Karpas-422 (cell line): Measurements from ENCODE around the gene GJB5. TPM values are rescaled to one million over a fixed set of nuclear protein-coding genes. Genes with fewer than 3 reads are reported as not detected.
"Not testable (repeated sequence)": the region's sequence is repeated elsewhere in the genome, so short reads cannot be mapped to it uniquely, and the experiment has no call there.

ENCODE experiments used
- DNase-seq: peaks from one replicate; pipeline ENCODE4 v3.0.0-alpha.2; 2015
- H2AFZ ChIP-seq: fragments of 200-600 bp; sonication (generic); 2 replicates; pipeline ENCODE4 v1.6.1; 2014; ENCODE audit warnings: antibody characterized with exemption, low read length, mixed read lengths
- H3K27ac ChIP-seq: fragments of 200-600 bp; sonication (generic); 2 replicates; pipeline ENCODE4 v1.5.1; 2014; ENCODE audit warnings: mild to moderate bottlenecking, low read length, moderate library complexity
- H3K27me3 ChIP-seq: fragments of 200-600 bp; sonication (generic); 2 replicates; pipeline ENCODE4 v1.6.1; 2014; ENCODE audit warnings: low read length, mixed read lengths
- H3K36me3 ChIP-seq: fragments of 200-600 bp; sonication (generic); 2 replicates; pipeline ENCODE4 v1.6.1; 2014; ENCODE audit warnings: low read length, mixed read lengths; ENCODE audit not compliant: insufficient read depth
- H3K4me1 ChIP-seq: fragments of 200-600 bp; sonication (generic); 2 replicates; pipeline ENCODE4 v1.6.1; 2014; ENCODE audit warnings: mild to moderate bottlenecking, low read length, mixed read lengths
- H3K4me2 ChIP-seq: fragments of 200-600 bp; sonication (generic); 2 replicates; pipeline ENCODE4 v1.6.1; 2014; ENCODE audit warnings: low read length, low read depth, mild to moderate bottlenecking; ENCODE audit not compliant: poor library complexity, severe bottlenecking
- H3K4me3 ChIP-seq: fragments of 200-600 bp; sonication (generic); 2 replicates; pipeline ENCODE4 v1.5.1; 2014; ENCODE audit warnings: mild to moderate bottlenecking, antibody characterized with exemption, low read length, mixed read lengths
- H3K79me2 ChIP-seq: fragments of 200-600 bp; sonication (generic); 2 replicates; pipeline ENCODE4 v1.6.1; 2014; ENCODE audit warnings: mild to moderate bottlenecking, low read length, mixed read lengths
- H3K9ac ChIP-seq: fragments of 200-600 bp; sonication (generic); 2 replicates; pipeline ENCODE4 v1.6.0; 2014; ENCODE audit warnings: low read length
- H3K9me2 ChIP-seq: fragments of 200-600 bp; sonication (generic), shearing (Covaris generic); replicated peaks from 2 replicates; pipeline ENCODE4 v1.6.0; 2014; ENCODE audit warnings: mild to moderate bottlenecking, low read length, moderate library complexity; ENCODE audit not compliant: insufficient read depth
- H3K9me3 ChIP-seq: fragments of 300-700, 200-600 bp; sonication (generic); 2 replicates; pipeline ENCODE4 v1.6.1; 2014; ENCODE audit warnings: low read length, mixed read lengths
- H4K20me1 ChIP-seq: fragments of 200-600 bp; sonication (generic); 2 replicates; pipeline ENCODE4 v1.6.1; 2014; ENCODE audit warnings: mild to moderate bottlenecking, antibody characterized with exemption, low read length, low read depth; ENCODE audit not compliant: insufficient read depth
- total RNA-seq: library from RNA; depleted of rRNA; stranded (reverse); fragments of >200 nt; shearing (Covaris generic); gene quantifications from 2 replicates; pipeline ENCODE4 v1.2.3, GENCODE V29; 2014; ENCODE audit warnings: low replicate concordance

Gene GJB5
- total RNA-seq, 1 experiment from 2014 or later = not detected

DNA sequence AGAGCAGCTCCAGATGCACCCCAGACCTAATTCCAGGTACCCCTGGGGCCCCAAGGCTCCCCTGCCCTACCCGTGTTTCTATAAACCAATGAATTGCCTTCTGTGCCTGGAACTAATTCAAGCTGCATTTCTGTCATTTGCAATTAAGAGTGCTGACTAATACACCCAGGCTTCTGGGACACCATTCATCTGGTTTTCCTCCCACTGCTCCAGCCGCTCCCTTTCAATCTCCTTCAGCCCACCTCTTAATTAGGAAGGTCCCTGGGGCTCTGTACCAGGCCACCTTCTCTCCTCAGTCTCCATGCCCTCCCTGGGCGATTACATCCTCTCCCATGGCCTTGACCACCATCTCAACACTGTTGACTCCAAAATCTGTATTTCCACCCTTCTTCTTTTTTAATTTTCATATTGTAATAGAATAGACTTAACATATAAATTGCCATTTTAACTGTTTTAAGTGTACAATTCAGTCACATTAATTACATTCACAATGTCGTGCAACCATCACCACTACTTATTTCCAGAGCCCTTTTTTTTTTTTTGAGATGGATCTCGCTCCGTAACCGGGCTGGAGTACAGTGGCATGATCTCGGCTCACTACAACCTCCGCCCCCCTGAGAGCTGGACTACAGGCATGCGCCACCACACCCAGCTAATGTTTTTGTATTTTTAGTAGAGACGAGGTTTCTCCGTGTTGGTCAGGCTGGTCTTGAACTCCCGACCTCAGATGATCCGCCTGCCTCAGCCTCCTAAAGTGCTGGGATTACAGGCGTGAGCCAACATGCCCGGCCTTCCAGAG lies 16.9 kb downstream of the GJB5 start:
- Histone ChIP-seq H3K4me3 (no peak overlapping the region), H3K4me2 (no peak overlapping the region), H3K9me3 (no peaks in the 10 kb centered on the region), H3K4me1 (no peaks in the 10 kb centered on the region), H3K9ac (no peak overlapping the region), H3K9me2 (no peaks in the 10 kb centered on the region), H2AFZ (no peak overlapping the region), H4K20me1 (no peaks in the 10 kb centered on the region), H3K36me3 (no peaks in the 10 kb centered on the region), H3K27me3 (no peaks in the 10 kb centered on the region), H3K27ac (no peak overlapping the region), H3K79me2 (no peaks in the 10 kb centered on the region)
- no peak for DNase-seq

DNA sequence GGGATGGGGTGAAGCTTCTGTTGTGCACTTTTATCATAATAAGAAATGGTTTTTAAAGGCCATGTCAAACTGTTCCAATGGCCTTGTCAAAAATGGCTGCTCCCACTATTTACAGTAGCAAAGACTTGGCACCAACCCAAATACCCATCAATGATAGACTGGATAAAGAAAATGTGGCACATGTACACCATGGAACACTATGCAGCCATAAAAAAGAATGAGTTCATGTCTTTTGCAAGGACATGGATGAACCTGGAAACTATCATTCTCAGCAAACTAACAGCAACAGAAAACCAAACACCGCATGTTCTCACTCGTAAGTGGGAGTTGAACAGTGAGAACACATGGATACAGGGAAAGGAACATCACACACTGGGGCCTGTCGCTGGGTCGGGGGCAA lies 18.3 kb downstream of the GJB5 start:
- H3K9me2 ChIP-seq, H3K36me3 ChIP-seq, H3K4me1 ChIP-seq, H3K4me3 ChIP-seq, H3K4me2 ChIP-seq, H3K27me3 ChIP-seq, H3K9me3 ChIP-seq, DNase-seq, H2AFZ ChIP-seq, H3K27ac ChIP-seq, H3K79me2 ChIP-seq, H3K9ac ChIP-seq, H4K20me1 ChIP-seq: not testable (repeated sequence)

DNA sequence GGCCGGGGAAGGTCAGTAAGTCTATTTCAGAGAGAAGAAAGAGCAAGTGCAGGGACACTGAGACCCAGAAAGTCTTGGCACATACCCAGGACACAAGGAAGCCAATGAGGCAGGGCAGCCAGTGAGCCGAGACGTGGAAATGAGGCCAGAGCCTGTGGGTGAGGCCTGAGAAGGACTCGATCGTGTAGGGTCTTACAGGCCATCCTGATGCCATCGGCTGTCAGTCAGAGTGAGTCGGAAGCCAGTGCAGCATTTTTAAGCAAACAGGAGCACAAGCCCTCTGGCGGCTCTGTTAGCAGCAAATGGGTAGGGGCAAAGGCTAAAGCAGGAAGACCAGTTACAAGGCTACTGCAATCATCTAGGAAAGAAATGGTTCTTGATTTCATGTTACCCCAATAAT lies 20.1 kb downstream of the GJB5 start:
- no peak for DNase-seq
- Histone ChIP-seq H3K27ac (no peak overlapping the region), H3K79me2 (no peaks in the 10 kb centered on the region), H3K4me3 (no peak overlapping the region), H3K9me3 (no peaks in the 10 kb centered on the region), H3K9ac (no peak overlapping the region), H3K27me3 (no peaks in the 10 kb centered on the region), H3K4me1 (no peaks in the 10 kb centered on the region), H3K9me2 (no peaks in the 10 kb centered on the region), H3K4me2 (no peak overlapping the region), H2AFZ (no peak overlapping the region), H3K36me3 (no peaks in the 10 kb centered on the region), H4K20me1 (no peaks in the 10 kb centered on the region)

DNA sequence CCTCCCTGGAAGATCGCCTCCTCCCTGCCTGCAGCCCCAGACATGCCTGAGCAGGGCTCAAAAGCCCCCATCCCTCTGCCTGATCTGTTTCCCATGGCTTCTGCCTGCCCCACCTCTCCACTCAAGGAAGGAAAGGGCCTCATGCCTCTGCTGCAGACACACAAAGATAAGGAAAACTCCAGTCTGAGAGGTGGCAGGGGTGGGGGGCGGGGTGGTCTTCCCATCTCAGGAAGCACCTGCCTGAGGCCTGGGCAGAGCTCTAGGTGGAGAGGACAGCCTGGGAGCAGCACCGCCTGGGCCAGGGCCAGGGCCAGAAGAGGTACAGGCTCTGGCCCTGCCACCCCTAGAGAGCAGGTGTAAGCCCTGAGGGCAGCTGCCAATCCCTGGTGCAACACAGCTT lies 22.1 kb downstream of the GJB5 start:
- Histone ChIP-seq H3K4me2 (no peak overlapping the region), H3K4me1 (no peaks in the 10 kb centered on the region), H3K27me3 (no peaks in the 10 kb centered on the region), H3K79me2 (no peaks in the 10 kb centered on the region), H3K36me3 (no peaks in the 10 kb centered on the region), H3K9me3 (no peaks in the 10 kb centered on the region), H3K9me2 (no peaks in the 10 kb centered on the region), H3K4me3 (no peak overlapping the region), H4K20me1 (no peaks in the 10 kb centered on the region), H3K9ac (no peak overlapping the region), H2AFZ (no peak overlapping the region), H3K27ac (no peak overlapping the region)
- no peak for DNase-seq

DNA sequence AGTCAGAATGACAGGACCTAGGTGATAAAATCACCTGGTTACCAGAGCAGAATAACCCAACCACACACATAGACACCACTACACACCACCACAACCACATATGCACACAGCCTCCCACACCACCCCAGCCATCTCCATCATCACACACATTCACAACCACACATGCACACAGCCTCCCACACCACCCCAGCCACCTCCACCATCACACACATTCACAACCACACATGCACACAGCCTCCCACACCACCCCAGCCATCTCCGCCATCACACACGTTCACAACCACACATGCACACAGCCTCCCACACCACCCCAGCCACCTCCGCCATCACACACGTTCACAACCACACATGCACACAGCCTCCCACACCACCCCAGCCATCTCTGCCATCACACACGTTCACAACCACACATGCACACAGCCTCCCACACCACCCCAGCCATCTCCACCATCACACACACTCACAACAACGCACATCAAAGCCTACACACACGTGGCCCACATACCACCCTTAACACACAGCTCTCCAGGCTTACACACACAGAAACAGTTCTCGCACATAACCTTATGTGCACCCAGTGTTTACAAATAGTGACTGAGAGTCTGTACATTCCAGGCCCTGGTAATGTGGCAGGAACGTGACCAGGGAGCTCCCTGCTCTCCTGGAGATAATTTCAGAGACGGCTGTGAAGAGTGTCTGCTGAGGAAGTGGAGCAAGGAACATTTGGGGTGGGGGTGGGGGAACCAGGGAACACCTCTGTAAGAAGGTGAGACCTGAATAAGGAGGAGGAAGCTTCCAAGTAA lies 22.9 kb downstream of the GJB5 start:
- Histone ChIP-seq H4K20me1 (no peaks in the 10 kb centered on the region), H3K36me3 (no peaks in the 10 kb centered on the region), H3K4me1 (no peaks in the 10 kb centered on the region), H3K9me3 (no peaks in the 10 kb centered on the region), H3K9ac (no peak overlapping the region), H3K79me2 (no peaks in the 10 kb centered on the region), H3K27ac (no peak overlapping the region), H3K27me3 (no peaks in the 10 kb centered on the region), H3K9me2 (no peaks in the 10 kb centered on the region), H3K4me2 (no peak overlapping the region), H3K4me3 (no peak overlapping the region), H2AFZ (no peak overlapping the region)
- DNase-seq = no peak

DNA sequence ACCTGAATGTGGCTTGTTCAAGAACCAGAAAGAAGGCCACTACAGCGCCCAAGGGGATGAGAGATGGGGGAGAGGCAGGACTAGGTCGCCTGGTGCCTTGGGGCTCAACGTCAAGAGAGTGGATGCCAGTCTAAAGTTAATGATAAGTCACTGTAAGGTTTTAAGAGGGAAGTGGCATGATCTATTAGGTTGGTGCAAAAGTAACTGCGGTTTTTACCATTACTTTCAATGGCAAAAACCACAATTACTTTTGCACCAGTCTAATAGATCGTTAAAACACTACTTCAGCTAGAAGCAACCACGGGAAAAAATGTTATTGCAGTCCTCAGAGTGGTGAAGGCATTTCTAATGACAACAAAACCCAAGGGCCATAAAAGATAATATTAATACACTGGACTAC lies 23.5 kb downstream of the GJB5 start:
- no peak overlapping the region for H3K4me3 ChIP-seq
- no peaks in the 10 kb centered on the region for H3K27me3 ChIP-seq
- no peaks in the 10 kb centered on the region for H3K9me2 ChIP-seq
- no peaks in the 10 kb centered on the region for H3K36me3 ChIP-seq
- no peak overlapping the region for H3K27ac ChIP-seq
- H3K9ac ChIP-seq = no peak overlapping the region
- DNase-seq = no peak
- H2AFZ ChIP-seq = no peak overlapping the region
- no peaks in the 10 kb centered on the region for H3K79me2 ChIP-seq
- no peaks in the 10 kb centered on the region for H3K9me3 ChIP-seq
- H4K20me1 ChIP-seq = no peaks in the 10 kb centered on the region
- H3K4me1 ChIP-seq = no peaks in the 10 kb centered on the region
- H3K4me2 ChIP-seq = no peak overlapping the region

DNA sequence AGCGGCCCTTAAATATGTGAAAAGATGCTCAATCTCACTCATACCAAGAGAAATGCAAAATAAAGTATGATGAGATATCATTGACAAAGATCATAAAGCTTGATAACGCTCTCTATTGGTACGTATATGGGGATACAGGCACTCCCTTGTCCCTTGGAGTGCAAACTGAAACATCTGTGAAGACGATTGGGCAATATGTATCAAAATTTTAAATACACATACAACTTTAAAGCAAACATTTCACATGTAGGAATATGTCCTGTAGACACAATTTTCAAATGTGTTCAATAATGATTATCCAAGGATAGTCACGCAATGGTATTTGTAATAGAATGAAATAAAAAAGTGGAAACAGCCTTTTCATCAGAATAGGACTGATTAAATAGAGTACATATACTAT lies 24.2 kb downstream of the GJB5 start:
- Histone ChIP-seq H3K9me3 (no peaks in the 10 kb centered on the region), H3K36me3 (no peaks in the 10 kb centered on the region), H3K27me3 (no peaks in the 10 kb centered on the region), H2AFZ (no peak overlapping the region), H3K79me2 (no peaks in the 10 kb centered on the region), H3K4me1 (no peaks in the 10 kb centered on the region), H3K4me2 (no peak overlapping the region), H3K9ac (no peak overlapping the region), H3K4me3 (no peak overlapping the region), H4K20me1 (no peaks in the 10 kb centered on the region), H3K27ac (no peak overlapping the region), H3K9me2 (no peaks in the 10 kb centered on the region)
- no peak for DNase-seq

DNA sequence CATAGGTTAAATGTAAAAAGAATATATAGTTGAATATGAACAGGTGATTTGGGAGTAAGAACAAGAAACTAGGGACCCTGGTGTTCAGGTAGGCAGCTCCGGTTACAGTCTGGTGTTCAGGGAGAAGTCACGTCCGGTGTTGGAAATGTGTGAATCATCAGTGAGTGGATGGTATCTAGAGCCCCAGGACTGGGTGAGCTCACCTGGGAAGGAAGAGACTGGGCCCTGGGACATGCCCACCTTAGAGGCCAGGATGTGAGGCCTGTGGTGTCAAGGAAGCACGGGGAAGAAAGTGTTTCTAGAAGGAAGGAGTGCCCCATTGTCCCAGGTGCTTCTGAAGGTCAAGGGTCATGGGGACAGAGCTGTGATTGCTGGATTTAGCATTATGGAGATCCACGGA lies 24.7 kb downstream of the GJB5 start:
- no peak overlapping the region for H3K4me3 ChIP-seq
- H2AFZ ChIP-seq = no peak overlapping the region
- no peaks in the 10 kb centered on the region for H3K79me2 ChIP-seq
- H4K20me1 ChIP-seq = no peaks in the 10 kb centered on the region
- H3K4me1 ChIP-seq = no peaks in the 10 kb centered on the region
- H3K9ac ChIP-seq = no peak overlapping the region
- H3K27ac ChIP-seq = no peak overlapping the region
- no peak for DNase-seq
- H3K36me3 ChIP-seq = no peaks in the 10 kb centered on the region
- no peaks in the 10 kb centered on the region for H3K9me2 ChIP-seq
- no peaks in the 10 kb centered on the region for H3K9me3 ChIP-seq
- H3K27me3 ChIP-seq = no peaks in the 10 kb centered on the region
- H3K4me2 ChIP-seq = no peak overlapping the region
